NCI-H82 treated with DMSO at 0.1 percent for 48 hours (cell line): ENCODE measurements around the gene RUNX2.

Experiments
- DNase-seq: peaks from one replicate; lab custom pipeline; 2025; ENCODE audit not compliant: unreplicated experiment; lab: John Stamatoyannopoulos, UW

The RUNX2 gene

GRCh38 chr6:45509426-45509825 is 181.3 kb downstream of the RUNX2 start:
- no peak for DNase-seq

- DNase-seq = no peak
Measured at GRCh38 chr6:45512717-45513116, 184.6 kb downstream of the RUNX2 start.

GRCh38 chr6:45513213-45513618 is 185.1 kb downstream of the RUNX2 start:
- no peak for DNase-seq

- no peak for DNase-seq
Measured at GRCh38 chr6:45513843-45514242, 185.7 kb downstream of the RUNX2 start.

- DNase-seq = no peak
Measured at GRCh38 chr6:45514454-45515230, 186.5 kb downstream of the RUNX2 start.

GRCh38 chr6:45518013-45518720 is 190.0 kb downstream of the RUNX2 start:
- DNase-seq = no peak

- no peak for DNase-seq
Measured at GRCh38 chr6:45521226-45521625, 193.1 kb downstream of the RUNX2 start.

- DNase-seq = peak; percentile 71
Measured at GRCh38 chr6:45522486-45522885, 194.4 kb downstream of the RUNX2 start.

- DNase-seq = no peak
Measured at GRCh38 chr6:45527210-45527609, 199.1 kb downstream of the RUNX2 start.

- no peak for DNase-seq
Measured at GRCh38 chr6:45531999-45532595, 204.0 kb downstream of the RUNX2 start.

- no peak for DNase-seq
Measured at GRCh38 chr6:45532721-45533210, 204.6 kb downstream of the RUNX2 start.

- DNase-seq = no peak
Measured at GRCh38 chr6:45533386-45533785, 205.3 kb downstream of the RUNX2 start.

- no peak for DNase-seq
Measured at GRCh38 chr6:45535933-45536332, 207.8 kb downstream of the RUNX2 start.

GRCh38 chr6:45537539-45537938 is 209.4 kb downstream of the RUNX2 start:
- DNase-seq = no peak

GRCh38 chr6:45538641-45539547 is 210.8 kb downstream of the RUNX2 start:
- DNase-seq = no peak

GRCh38 chr6:45540375-45540920 is 212.3 kb downstream of the RUNX2 start:
- no peak for DNase-seq

GRCh38 chr6:45541934-45542333 is 213.8 kb downstream of the RUNX2 start:
- DNase-seq = no peak

- no peak for DNase-seq
Measured at GRCh38 chr6:45543298-45544235, 215.4 kb downstream of the RUNX2 start.

GRCh38 chr6:45545416-45545815 is 217.3 kb downstream of the RUNX2 start:
- DNase-seq = no peak
